Ureter (tissue), 1 donor: ENCODE data around the gene SIVA1. TPM values are rescaled to one million over a fixed set of nuclear protein-coding genes. Genes with fewer than 3 reads are reported as not detected.

ENCODE experiments used
- DNase-seq: peaks from one replicate; pipeline ENCODE4 v3.0.0-alpha.2; 2020; ENCODE audit warnings: low spot score
- total RNA-seq: library from RNA; stranded (reverse); gene quantifications from one replicate; pipeline ENCODE4 v1.2.4, GENCODE V29; 2023
- donor health status: DM: yes; HTN: yes; CAD: no.

SIVA1 gene
- total RNA-seq, 1 donor from 2014 or later, result 56.5 TPM

GRCh38 chr14:104797115-104798044, 44.4 kb downstream of the SIVA1 start:
- DNase-seq, result no peak

GRCh38 chr14:104798300-104799243, 45.6 kb downstream of the SIVA1 start:
- DNase-seq, result no peak

- no peak for DNase-seq
Measured at GRCh38 chr14:104799244-104800014, 46.5 kb downstream of the SIVA1 start.

GRCh38 chr14:104800015-104800770, 47.2 kb downstream of the SIVA1 start:
- peak; percentile 90 for DNase-seq

GRCh38 chr14:104800771-104801519, 48.0 kb downstream of the SIVA1 start, which contains the start of gene ZBTB42:
TSS of gene ZBTB42 (plus strand) at chr14:104801101. CDS start at chr14:104801198, 97 bp downstream.
- peak; percentile 88 for DNase-seq

- no peak for DNase-seq
Measured at GRCh38 chr14:104801520-104802393, 48.8 kb downstream of the SIVA1 start.

GRCh38 chr14:104802394-104803184, 49.6 kb downstream of the SIVA1 start:
- DNase-seq, result no peak

- DNase-seq, result no peak
Measured at GRCh38 chr14:104803280-104803911, 50.4 kb downstream of the SIVA1 start.

GRCh38 chr14:104803912-104804410, 51.0 kb downstream of the SIVA1 start:
- DNase-seq, result no peak

- no peak for DNase-seq
Measured at GRCh38 chr14:104804481-104805325, 51.8 kb downstream of the SIVA1 start.

GRCh38 chr14:104805326-104805678, 52.4 kb downstream of the SIVA1 start:
- no peak for DNase-seq

- no peak for DNase-seq
Measured at GRCh38 chr14:104805941-104806624, 53.1 kb downstream of the SIVA1 start.

GRCh38 chr14:104806625-104807465, 53.9 kb downstream of the SIVA1 start:
- no peak for DNase-seq

GRCh38 chr14:104808456-104808855, 55.5 kb downstream of the SIVA1 start:
- no peak for DNase-seq
